ENCODE data around the gene KRT74.
"Not testable (repeated sequence)": the region's sequence is repeated elsewhere in the genome, so short reads cannot be mapped to it uniquely, and the experiment has no call there.

Gene KRT74

DNA sequence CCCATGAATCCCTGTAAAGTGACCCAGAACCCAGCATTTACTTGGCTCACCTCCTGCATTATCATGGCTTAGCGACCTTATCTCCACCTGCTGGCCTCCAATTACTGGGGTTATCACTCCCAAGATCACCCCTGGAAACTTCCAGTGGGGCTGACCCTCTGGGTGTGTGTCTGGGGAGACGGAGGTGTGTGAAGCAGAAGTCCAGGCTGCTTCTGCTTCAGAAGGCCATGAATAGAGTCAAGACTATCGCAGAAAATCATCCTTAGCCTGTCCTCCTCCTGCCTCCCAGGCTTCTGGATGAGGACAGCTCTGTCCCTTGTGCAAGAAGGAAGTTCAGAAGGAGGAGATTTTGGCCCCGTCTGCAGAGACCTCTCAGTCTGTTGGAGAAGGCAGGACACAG is 28.0 kb upstream of the KRT74 start:
- no peak for DNase-seq

DNA sequence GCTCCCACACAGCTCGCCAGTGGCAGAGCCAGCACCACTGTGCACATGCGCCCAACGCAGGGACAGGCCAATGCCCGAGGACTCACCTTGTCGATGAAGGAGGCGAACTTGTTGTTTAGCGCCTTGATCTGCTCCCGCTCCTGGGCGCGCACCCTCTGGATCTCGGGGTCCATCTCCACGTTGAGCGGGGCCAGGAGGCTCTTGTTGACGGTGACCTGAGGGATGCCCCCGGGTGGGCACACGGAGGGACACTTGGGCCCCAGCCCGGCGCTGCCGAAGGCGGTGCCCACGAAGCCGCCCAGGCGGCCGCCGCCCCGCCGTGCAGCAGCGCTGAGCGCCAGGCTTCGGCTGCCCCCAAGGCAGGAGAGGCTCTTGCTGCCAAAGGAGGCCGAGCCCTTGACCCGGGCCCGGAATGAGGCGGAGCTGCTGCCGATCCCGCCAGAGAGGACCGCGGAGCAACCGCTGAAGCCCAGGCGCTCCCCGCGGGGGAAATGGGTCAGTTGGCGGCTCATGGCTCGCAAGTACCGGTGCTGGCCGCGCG is 27.4 kb upstream of the KRT74 start, which contains the start of gene KRT72:
Gene KRT72, minus strand, starts transcription at position 523 of the 541 bp plus-strand sequence. Its CDS starts 11 bp downstream, at position 512.
- DNase-seq = no peak

DNA sequence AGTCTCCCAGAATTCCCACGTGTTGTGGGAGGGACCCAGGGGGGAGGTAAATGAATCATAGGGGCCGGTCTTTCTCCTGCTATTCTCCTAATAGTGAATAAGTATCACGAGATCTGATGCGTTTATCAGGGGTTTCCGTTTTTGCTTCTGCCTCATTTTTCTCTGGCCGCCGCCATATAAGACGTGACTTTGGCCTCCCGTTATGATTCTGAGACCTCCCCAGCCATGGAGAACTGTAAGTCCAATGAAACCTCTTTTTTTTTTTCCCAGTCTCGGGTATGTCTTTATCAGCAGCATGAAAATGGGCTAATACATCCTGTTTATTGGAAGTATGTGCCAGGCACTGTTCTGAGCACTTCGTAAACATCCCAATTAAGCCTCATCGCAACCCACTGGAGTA is 26.8 kb upstream of the KRT74 start:
- no peak for DNase-seq

DNA sequence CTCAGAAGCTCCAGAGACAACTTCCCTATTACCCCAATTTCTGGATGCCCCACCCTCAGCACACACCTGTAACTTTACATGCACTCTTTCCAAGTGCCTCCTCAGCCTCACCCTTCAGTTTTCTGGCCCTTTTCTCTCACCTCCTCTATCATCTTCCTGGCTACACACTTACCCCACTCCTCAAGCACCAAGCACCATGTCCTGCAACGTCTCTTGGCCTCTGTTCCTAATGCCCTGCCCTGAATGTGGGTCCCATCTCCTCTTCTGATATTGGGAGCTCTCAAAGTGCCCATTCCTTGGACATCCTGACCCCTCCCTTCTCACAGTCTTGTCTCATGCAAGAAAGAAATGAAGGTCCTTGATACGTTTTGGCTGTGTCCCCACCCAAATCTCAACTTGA is 26.4 kb upstream of the KRT74 start:
- no peak for DNase-seq

DNA sequence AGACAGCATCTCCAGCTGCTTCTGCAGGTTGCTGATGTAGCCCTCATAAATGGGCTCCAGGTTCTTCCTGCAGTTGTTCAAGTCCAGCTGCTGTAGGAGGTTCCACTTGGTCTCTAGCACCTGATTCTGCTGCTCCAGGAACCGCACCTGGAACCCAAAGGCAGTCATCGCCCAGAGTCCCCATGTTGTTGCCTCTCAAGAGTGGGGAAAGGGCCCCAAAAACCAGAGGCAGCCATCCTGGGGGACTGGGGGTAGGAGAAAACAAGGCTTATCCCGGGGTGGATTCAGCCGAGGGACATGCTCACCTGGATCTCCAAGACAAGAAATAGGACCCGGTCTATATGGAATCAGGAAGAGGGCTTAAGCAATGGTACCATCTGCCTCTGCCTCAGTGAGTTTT is 25.3 kb upstream of the KRT74 start:
- no peak for DNase-seq

DNA sequence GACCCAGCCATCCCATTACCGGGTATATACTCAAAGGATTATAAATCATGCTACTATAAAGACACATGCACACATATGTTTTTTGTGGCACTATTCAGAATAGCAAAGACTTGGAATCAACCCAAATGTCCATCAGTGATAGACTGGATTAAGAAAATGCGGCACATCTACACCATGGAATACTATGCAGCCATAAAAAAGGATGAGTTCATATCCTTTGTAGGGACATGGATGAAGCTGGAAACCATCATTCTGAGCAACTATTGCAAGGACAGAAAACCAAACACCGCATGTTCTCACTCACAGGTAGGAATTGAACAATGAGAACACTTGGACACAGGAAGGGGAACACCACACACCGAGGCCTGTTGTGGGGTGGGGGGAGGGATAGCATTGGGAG is 20.6 kb upstream of the KRT74 start:
- DNase-seq = not testable (repeated sequence)

DNA sequence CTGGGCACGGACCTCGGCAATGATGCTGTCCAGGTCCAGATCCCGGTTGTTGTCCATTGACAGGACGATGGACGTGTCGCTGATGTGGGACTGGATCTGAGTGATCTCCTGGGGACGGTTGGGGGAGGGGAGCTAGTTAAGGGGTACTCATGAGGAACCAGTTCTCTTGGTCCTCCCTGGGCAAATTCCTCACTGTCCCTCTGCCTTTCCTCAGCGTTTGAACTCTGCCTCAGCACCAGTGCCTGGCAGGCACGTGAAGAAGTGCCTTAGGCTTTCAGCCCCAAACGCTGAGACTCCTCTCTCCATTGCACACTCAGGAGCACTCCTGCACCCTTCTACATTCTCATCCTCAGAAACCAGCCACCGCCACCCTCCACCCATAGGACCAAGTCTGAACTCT is 17.9 kb upstream of the KRT74 start:
- no peak for DNase-seq

GRCh38 chr12:52590021-52590420 is 16.4 kb upstream of the KRT74 start:
- DNase-seq = no peak

DNA sequence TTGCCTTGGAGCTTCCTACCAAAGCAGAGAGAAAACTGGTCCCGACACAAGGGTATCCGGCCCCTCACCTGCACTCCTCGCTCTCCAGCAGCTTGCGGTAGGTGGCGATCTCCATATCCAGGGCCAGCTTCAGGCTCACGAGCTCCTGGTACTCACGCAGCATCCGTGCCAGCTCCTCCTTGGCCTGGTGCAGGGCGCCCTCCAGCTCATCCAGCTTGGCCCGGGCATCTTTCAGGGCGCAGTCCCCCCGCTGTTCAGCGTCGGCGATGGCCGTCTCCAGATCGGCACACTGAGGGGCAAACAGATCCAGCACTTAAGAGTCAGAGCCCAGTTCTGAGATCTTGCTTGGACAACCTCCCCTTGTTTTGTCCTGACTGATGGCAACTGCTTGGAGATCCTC is 13.9 kb upstream of the KRT74 start:
- no peak for DNase-seq

- no peak for DNase-seq
These were observed 12.3 kb upstream of the KRT74 start for GRCh38 chr12:52585946-52586345.

- DNase-seq = peak; percentile 31
These were observed 11.4 kb upstream of the KRT74 start for GRCh38 chr12:52585066-52585465.

DNA sequence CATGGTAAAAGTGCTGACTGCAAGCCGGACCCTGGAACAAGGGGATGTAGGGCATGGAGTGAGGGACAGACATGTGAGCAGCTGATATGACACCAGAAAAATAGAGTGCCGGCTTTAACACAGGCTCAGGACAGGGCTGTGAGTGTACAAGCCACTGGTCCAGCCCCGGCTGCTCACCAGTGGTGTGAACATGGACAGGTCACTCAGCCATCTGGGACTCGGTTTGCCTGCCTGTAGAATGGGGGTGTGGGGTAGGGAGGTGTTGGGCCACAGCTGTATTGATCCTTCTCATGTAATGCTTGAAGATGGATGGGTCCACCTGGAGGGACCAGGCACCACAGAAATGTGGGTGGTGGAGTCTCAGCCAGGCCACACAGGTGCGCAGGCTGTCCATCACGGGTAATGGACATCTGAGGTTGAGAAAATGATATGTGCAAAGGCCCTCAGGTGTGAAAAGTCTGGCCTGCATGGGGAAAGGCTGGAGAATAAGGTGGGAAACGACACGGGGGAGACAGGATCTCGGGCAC is 10.6 kb upstream of the KRT74 start:
- DNase-seq = no peak

GRCh38 chr12:52582971-52583456 is 9.4 kb upstream of the KRT74 start:
- peak; percentile 69 for DNase-seq

DNA sequence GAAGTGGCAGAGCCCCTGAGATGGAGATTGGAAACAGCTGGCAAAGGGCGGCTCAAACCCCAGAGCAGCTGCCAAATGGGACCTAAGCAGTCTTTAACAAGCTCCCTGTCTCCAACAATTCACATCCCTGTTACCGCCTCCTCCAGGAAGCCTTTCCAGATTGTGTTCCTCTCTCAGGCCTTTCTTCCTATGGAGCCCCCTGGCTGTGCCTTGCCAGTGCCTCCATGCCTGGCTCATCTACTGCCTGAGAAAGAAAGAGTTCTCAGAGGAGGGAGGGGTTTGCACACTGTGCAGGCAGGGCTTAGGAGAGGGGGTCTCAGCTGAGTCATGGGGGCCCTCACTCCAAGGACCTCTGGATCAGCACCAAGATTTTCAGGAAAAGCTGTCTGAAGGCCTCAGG is 8.8 kb upstream of the KRT74 start:
- no peak for DNase-seq

DNA sequence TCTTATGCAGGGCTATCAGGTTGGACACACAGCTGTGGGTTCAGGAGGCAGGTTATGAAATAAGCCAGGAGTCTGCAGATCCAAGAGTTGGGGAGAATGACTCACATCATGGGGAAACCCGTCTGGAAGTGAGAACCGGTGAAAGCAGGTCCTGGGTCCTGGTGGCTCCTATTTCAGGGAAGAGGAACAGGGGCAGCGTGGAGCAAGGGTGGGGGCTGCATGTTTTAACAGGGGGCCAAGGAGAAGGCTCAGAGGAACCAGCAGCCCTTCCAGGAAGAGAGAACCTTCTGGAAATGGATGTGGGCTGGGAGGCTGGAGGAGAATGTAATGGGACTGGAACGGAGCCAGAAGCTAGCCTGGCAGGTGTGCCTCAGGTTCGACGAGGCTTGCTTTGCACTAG is 7.8 kb upstream of the KRT74 start:
- DNase-seq = no peak

DNA sequence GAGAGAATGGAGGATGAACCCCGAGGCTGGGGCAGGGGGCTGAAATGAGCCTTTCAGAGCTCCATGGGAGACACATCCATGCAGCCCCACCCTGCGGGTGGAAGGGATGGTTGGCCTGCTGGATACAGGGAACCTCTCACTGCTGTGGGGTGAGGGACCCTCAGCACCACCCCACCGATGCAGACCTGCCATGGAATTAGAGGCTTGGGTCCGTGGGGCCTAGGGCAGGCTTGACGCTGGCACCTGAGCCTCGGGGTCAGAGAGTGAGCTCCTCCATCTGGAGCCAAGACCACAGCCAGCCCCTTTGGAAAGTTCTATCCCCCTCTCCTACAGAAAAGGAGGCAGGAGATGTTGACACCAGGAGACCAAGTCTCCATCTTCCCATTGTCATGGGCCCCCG is 7.4 kb upstream of the KRT74 start:
- no peak for DNase-seq

- no peak for DNase-seq
These were observed 6.9 kb upstream of the KRT74 start for GRCh38 chr12:52580496-52580895.

GRCh38 chr12:52579468-52580465 is 6.1 kb upstream of the KRT74 start:
- DNase-seq = no peak

DNA sequence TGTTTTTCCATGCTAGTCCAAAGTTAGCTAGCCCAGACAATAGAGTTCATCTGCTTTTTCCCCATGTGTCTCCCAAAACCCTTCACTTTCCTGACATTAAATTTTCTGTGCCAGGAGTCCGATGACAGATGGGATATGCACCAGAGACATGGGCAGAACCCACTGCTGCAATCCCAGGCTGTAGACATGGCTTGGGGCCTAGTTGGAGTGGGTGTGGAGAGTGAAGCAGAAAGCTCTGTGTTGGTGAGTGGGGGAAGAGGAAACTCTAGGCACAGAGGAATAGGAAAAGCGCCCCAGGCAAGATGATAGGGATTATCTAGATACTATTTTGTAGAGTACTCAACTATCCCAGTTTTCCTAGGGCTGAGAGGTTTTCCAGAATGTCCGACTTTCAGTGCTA is 4.8 kb upstream of the KRT74 start:
- no peak for DNase-seq

- no peak for DNase-seq
These were observed 3.7 kb upstream of the KRT74 start for GRCh38 chr12:52577316-52577715.

DNA sequence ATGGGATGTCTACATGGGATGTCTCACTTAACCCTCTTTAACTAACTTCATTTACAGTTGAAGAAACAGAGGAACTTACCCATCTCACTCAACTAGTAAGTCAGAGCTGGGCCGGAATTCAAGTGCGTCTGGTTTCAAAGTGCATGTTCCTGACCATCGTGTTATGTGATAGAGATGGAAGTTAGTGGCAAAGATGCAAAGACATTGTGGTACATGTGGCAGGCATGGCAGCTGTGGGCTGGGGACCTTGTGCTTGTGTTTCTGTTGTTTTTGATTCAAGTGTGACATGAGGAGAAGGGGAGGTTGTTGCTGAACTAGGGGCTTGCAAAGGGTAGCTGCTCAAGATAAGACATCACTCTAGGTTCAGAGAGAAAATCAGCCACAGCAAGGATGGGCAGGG is 2.3 kb upstream of the KRT74 start:
- no peak for DNase-seq

DNA sequence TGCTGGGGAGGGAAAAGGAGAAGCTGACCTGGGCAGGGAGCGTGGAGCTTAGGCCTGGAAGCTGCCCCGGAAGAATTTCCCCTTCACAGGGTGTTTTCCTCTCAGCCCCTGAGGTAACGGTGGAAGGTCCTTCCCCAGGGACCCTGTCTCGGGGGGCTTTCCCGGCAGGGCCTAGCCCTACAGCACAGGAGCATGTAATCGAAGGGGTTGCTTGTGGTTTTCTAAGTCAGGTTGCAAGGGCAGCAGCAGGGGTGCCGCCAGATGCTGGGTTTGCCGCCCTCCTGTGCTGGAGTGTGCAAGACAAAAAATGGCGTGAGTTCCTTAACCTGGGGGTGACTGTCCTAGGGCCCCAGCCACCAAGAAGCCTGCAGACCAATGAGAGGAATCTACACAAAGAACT is 1.6 kb upstream of the KRT74 start:
- DNase-seq = no peak

- no peak for DNase-seq
These were observed 337 bp downstream of the KRT74 start for GRCh38 chr12:52573306-52573705.

- no peak for DNase-seq
These were observed 3.1 kb downstream of the KRT74 start for GRCh38 chr12:52570511-52570910.
